ENCODE results near the gene TRIO. TPM values are rescaled to one million over a fixed set of nuclear protein-coding genes. Genes with fewer than 3 reads are reported as not detected.

The TRIO gene
- total RNA-seq, 1 donor from 2014 or later: 34.9 TPM

- DNase-seq (ENCODE audit: low spot score) (no peak), ATAC-seq (no peak)
Measured at GRCh38 chr5:14122089-14122488, 21.1 kb upstream of the TRIO start.

GRCh38 chr5:14123551-14123950 is 19.6 kb upstream of the TRIO start:
- DNase-seq (ENCODE audit: low spot score) (no peak), ATAC-seq (no peak)

GRCh38 chr5:14123974-14124482 is 19.1 kb upstream of the TRIO start:
- DNase-seq (ENCODE audit: low spot score): no peak
- ATAC-seq: no peak

GRCh38 chr5:14125262-14125661 is 17.9 kb upstream of the TRIO start:
- DNase-seq (ENCODE audit: low spot score): no peak
- no peak for ATAC-seq

GRCh38 chr5:14127587-14127986 is 15.6 kb upstream of the TRIO start:
- DNase-seq (ENCODE audit: low spot score): no peak
- ATAC-seq: no peak

- ATAC-seq (no peak), DNase-seq (ENCODE audit: low spot score) (no peak)
Measured at GRCh38 chr5:14128079-14128478, 15.1 kb upstream of the TRIO start.

GRCh38 chr5:14129123-14129522 is 14.0 kb upstream of the TRIO start:
- DNase-seq (ENCODE audit: low spot score): no peak
- no peak for ATAC-seq

GRCh38 chr5:14131855-14132503 is 11.2 kb upstream of the TRIO start:
- ATAC-seq (no peak), DNase-seq (ENCODE audit: low spot score) (no peak)

- DNase-seq (ENCODE audit: low spot score) (no peak), ATAC-seq (no peak)
Measured at GRCh38 chr5:14133394-14133793, 9.7 kb upstream of the TRIO start.

- no peak for ATAC-seq
- DNase-seq (ENCODE audit: low spot score): no peak
Measured at GRCh38 chr5:14134083-14134482, 9.1 kb upstream of the TRIO start.

GRCh38 chr5:14134771-14135170 is 8.4 kb upstream of the TRIO start:
- DNase-seq (ENCODE audit: low spot score) (no peak), ATAC-seq (no peak)

GRCh38 chr5:14135621-14136020 is 7.5 kb upstream of the TRIO start:
- DNase-seq (ENCODE audit: low spot score): no peak
- ATAC-seq: no peak

- ATAC-seq (no peak), DNase-seq (ENCODE audit: low spot score) (no peak)
Measured at GRCh38 chr5:14136228-14136627, 6.9 kb upstream of the TRIO start.

- ATAC-seq (no peak), DNase-seq (ENCODE audit: low spot score) (peak; percentile 7)
Measured at GRCh38 chr5:14138608-14139540, 4.3 kb upstream of the TRIO start.

GRCh38 chr5:14141764-14142163 is 1.4 kb upstream of the TRIO start:
- DNase-seq (ENCODE audit: low spot score) (no peak), ATAC-seq (no peak)

- DNase-seq (ENCODE audit: low spot score) (no peak), ATAC-seq (no peak)
Measured at GRCh38 chr5:14142202-14142826, 828 bp upstream of the TRIO start.

GRCh38 chr5:14143546-14143840 is 351 bp downstream of the TRIO start:
- ATAC-seq: no peak
- no peak for DNase-seq (ENCODE audit: low spot score)

GRCh38 chr5:14143841-14144585 is 871 bp downstream of the TRIO start:
- ATAC-seq (peak; percentile 29), DNase-seq (ENCODE audit: low spot score) (peak; percentile 63)

GRCh38 chr5:14144586-14145434 is 1.7 kb downstream of the TRIO start:
- DNase-seq (ENCODE audit: low spot score): peak; percentile 75
- peak; percentile 60 for ATAC-seq
